GM18870 (cell line): ENCODE measurements around the gene ABI2.
"Not testable (repeated sequence)": the region's sequence is repeated elsewhere in the genome, so short reads cannot be mapped to it uniquely, and the experiment has no call there.

Experiments used
- ATAC-seq: cut with Tn5 transposase; IDR thresholded peaks from one replicate; pipeline ENCODE4 v1.9.1; 2021; ENCODE audit warnings: moderate library complexity; ENCODE audit not compliant: unreplicated experiment

The ABI2 gene

DNA sequence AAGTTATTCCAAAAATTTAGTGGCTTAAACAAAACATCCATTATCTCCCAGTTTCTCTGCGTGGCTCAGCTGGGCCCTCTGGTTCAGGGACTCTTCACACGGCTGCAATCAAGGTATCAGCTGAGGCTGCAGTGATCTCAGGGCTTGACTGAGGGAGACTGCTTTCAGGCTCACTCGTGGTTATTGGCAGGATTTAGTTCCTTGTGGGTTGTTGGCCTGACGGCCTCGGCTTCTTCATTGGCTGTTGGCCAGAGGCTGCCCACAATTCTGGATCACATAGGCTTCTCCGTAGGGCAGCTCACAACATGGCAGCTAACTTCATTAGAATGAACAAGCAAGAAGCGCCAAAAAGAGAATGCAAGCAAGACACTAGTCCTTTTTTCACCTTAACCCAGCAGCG is 90.1 kb downstream of the ABI2 start:
- ATAC-seq = no peak

DNA sequence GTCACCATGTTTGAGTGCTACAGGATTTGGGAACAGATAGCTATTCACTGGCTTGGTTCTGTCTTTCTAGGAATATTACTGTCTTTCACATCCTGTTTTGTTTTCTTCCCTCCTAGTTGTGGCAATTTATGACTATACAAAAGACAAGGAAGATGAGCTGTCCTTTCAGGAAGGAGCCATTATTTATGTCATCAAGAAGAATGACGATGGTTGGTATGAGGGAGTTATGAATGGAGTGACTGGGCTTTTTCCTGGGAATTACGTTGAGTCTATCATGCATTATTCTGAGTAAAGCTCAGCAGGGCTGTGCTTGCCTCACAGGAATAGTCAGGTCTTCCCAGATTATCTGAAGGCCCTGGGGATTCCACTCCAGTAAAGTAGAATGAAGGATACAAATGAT is 98.9 kb downstream of the ABI2 start:
- ATAC-seq = no peak

DNA sequence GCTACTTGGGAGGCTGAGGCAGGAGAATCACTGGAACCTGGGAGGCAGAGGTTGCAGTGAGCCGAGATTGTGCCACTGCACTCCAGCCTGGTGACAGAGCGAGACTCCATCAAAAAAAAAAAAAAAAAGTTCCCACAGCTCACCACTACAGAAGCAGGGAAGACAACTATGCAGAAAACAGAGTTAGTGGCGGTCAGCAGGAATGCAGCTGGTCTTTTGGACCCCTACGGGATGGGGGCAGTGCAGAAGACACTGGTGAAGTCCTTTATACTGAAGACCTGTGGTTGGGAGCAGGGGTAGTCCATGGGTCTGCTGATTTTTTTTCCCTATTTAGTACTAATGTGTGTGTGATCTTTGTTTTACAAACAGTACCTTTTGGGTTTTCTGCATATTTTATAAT is 101.4 kb downstream of the ABI2 start:
- ATAC-seq = not testable (repeated sequence)

DNA sequence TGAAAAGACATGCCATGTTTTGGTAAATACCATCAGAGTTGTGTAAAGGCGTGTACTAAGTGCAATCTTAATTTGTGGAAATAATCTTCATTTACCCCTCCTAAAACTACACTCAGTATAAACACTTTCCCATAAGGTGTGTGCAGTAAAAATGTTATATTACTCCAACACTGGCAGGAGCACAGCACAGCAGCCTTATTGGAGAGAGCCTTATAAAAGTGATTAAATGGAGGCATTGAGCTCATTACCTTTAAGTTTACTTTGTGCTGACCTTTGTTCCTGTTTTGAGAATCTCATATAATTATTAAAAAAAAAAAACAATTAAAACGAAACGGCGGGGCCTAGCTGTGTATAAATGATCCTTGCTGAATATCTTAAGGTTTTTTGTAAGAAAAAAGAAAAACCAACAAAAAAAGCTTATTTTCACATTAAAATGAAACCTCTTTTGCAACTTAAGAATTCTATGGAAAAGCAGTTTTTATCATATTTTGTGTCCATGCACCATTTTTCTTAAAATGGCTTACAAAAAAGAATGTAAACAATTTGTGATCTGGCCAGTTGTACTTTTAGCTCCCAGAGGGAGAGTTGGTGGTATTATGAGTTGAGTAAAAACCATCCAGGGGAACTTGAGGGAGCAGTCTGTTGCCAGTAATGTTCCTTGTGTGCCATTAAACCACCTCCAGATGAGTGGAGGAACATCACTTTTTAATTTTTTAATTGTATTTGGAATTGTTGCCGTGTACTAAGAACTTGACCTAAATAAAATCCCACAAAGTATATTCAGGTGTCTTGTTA is 103.4 kb downstream of the ABI2 start:
- ATAC-seq = no peak

DNA sequence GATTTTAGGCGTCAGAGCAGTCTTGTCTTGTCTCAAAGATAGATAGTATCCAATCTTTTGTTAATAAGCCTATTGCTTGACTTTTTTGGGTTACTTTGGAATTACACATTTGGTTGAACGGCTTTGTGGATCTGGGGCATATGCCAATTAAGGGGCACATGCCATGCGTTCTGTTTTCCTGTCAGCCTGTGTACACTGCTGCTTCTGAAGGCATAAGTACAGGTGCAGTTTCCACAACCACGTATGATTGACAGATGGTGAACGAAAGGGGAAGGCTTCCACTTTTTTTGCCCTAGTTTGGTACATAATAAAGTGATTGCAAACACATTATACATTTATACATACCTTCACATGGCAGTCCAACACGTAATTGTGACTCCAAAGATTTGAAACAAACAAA is 104.6 kb downstream of the ABI2 start:
- no peak for ATAC-seq

DNA sequence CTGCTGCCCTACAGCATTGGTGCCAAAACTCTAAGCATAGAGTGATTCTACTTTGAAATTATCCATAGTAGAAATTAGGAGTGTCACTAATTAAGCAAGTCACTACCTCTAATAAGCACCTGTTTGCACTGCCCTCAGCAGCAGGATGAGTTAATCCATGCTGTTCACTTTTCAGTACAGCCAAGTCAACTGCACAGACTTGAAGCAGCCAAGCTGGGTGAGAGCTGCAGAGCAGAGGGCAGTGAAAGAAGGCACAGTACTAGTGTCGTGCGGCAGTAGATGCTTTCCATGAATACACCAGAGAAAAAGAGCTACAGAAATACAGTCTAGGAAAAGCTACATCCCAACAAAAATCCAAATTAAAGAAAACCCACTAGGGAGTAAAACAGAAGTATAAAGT is 108.3 kb downstream of the ABI2 start:
- no peak for ATAC-seq

DNA sequence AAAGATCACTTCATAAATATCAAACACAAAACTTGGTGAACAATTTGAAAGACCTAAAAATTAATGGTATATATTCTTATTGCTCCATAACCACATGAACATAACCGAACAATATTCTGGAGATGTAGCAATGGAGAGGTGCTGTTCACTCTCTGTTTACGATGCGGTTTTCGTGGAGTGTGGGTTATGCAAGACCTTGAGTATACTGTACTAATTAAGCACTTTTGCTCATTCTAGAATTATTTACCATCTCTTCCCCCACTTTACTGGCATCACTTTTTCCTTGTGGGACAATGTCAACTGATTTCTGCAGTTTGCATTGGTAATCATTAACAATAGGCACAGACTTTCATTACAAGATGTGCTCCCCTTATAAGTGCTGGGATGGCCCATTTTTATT is 109.3 kb downstream of the ABI2 start:
- no peak for ATAC-seq

DNA sequence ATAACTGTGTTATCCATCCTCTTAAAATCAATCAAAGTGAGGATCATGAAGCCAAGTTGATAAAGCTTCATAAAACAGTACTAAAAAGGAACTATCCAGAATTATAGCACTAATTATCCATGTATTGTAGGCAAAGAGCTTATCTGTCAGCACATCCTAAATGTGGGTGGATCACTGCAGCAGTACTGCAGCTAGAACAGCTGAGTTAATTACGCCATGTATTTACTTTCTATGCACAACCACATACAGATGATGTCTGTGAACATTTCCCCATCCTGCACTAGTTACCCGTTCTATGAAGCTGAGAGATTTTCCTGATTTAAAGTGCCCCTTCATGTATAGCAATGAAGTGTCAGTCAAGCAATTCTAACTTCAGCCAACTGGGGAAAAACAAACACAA is 110.3 kb downstream of the ABI2 start:
- ATAC-seq = no peak

DNA sequence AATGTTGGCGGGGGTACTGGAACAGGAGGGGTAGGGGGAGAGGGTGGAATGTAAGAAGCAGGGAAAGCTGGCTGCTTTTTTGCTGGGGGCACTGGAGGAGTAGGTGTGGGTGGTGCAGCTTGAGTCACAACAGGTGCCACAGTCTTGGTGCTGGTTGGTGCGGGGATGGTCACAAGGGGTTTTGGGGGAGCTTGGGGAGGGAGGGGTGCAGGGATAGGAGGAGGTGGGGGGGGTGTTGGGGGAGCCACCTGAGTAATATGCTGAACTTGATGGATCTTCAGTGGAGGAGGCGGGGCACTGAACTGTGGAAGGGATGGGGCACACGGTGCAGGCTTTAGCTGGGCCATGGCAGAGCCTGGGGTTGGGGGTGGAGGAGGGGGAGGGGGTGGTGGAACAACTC is 112.5 kb downstream of the ABI2 start:
- ATAC-seq = no peak

DNA sequence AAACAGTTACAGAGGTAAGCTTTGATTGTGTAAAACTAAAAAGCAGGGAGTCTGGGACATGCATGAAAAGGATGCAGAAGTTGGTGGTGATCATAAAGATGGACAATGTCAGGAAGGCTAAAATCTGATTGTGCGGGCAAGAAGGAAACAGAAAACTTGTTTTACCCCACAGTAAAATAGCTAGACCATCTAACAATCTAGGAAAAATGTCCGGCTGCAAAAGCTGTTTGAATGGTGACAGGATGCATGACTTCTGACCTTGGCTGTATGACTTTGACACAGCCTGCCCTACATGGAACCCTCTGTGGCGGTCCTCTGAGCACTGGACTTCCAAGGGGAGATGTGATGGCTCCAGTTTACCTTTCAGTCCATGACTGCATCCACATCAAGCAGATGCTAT is 113.3 kb downstream of the ABI2 start:
- ATAC-seq = no peak

DNA sequence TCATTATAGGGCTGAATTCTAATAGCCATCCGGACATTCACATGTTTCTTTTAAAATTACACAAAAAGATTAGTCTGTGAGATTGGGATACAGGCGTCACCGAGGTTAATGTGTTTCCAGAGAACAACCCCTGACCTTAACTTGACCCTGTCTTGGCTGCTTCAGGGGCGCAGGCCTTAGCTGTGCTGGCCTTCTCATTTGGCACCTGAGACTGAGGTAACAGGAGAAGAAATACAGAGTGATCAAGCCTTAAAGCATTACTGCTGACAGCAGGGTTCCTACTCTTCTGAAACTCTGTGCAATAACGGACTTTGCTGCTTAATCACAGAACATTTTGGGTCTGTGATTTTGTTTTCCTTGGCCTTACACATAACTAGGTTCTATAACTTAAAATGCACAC is 114.3 kb downstream of the ABI2 start:
- no peak for ATAC-seq

DNA sequence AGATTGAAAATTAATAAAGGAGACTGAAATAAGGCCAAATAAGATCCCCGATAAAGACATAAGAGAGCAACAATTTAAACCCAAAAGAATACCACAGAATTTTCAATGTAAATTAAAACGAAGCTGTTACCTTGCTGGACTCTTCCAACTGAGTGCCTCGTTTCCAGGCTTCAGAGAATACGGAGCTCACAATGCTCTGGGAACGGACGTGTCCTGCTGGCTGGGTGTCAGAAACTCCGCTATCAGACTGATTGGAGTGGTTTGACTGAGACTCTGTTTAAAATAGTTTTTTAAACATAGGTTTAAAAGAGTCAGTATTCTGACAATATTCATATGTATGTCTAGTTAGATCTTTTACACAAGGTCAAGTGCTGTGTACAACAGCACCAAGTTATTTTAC is 116.5 kb downstream of the ABI2 start:
- no peak for ATAC-seq

DNA sequence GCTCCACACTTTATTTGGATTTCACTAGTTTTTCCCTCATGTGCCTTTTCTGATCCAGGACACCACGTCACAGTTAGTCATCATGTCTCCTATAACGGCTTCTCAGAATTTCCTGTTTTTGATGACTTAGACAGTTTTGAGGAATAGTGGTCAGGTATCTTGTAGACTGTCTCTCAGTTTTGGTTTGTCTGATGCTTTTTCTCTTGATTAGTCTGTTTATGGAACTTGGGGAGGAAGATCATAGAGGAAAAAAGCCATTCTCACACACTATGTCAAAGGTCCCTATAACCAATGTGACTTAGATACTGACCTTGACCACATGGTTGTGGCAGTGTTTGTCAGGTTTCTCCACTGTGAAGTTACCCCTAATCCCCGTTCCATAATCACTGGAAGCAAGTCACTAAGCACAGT is 117.9 kb downstream of the ABI2 start:
- no peak for ATAC-seq

DNA sequence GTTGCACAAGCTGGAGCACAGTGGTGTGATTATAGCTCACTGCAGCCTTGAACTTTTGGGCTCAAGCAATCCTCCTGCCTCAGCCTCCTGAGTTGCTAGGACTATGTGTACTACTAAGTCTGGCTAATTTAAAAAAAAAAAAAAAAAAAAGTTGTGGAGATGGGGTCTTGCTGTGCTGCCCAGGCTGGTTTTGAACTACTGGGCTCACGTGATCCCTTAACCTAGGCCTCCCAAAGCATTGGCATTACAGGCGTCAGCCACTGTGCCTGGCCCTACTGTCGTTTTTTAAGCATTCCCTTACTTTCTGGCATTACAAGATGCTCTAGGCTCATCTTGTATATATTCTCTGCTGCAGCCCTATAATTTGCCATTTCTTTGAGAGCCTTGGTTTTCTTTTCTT is 118.6 kb downstream of the ABI2 start:
- no peak for ATAC-seq

DNA sequence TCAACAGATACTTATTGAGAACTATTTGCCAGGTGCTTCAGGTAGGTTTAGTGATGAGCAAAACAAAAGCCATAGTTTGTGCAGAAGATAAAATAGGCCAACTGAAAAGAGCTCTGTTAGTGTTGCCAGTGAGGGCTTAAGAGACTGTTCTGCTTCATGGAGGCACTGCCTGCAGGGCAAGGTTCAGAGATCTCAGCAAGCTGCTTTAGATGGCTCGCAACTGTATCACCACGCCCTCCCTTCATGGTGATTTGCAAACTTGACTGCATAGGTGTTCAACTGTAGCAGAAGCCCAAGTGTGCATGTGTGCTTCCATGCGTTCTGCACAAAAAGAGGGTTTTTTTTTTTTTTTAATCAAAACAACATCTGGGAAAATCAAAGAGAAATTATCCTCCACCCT is 122.4 kb downstream of the ABI2 start:
- ATAC-seq = no peak

DNA sequence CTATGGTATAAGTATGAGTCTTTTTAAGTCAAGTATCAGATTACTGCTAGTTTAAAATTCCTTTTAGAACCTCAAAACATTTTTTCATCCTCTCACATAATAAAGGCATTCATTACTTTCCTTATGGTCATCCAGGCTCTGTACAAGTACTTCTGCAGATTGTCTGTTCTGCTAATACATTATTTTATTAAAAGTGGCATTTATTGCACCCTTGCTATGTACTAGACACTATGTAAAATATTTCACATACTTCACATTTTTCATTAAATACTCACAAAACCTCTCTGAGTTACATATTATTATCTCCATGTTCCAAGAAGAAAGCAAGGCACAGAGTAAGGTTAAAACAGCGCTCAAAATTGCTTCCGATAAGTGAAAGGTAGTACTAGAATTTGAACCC is 122.8 kb downstream of the ABI2 start:
- ATAC-seq = no peak

DNA sequence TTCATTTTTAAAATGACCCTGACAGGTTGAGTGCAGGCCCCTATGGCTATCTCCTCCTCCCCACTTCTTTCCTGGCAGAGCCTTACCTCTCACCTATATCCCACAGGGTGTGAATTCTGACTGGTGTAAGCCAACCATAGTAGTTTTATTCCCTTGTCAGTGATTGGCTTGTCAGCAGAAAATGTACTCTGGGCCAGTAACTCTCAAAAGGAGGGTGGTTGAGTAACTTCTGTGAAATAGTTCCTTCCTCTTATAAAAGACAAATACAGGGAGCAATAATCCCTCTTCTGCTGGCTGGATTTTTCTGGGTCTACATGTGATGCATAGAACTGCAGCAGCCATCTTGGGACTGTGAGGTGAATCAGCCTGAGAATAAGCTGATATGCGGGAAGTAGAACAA is 123.5 kb downstream of the ABI2 start:
- ATAC-seq = no peak

DNA sequence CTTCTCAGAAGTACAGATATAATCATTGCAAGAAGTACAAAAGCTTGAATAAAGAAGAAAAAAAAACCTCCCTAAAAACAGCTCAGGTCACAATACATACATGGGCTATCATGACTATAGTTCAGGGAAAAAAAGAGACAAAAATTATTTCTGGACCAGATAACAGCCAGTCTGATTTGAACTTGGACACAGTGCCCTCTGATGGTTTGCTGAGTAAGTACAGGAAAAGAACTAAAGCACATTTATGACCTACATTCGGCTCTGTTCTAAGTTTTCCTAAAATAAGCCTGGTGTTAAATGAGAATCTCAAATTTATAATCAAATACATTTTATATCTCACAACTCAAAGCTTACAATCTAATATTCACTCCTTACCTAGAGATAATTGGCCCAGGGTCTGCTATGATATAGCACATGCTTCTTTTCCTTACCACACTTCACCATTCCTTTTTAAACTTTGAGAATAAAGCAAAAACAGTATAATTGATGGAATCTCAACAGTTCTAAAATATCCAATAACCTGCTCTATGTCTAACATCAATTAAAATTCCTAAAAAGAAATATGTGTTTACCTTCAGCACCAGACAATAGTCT is 125.8 kb downstream of the ABI2 start:
- ATAC-seq = no peak

DNA sequence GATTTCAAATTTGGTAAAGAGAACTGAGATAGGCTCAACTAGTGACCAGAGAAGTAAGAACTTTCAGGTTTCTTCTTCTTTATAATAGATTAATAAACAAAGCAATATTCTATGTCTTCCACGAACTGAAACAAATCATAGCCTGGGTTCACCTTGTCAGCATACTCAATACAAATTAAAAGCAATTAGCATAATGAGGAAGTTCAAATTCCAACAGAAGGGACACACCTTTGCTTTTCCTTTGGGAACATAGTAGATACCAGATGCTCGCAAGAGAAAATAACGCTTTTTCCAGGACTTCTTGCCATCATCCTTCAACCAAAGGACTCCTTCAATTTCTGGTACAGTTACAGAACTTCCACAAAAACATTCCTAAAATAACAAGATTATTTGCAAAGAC is 127.0 kb downstream of the ABI2 start:
- ATAC-seq = no peak

DNA sequence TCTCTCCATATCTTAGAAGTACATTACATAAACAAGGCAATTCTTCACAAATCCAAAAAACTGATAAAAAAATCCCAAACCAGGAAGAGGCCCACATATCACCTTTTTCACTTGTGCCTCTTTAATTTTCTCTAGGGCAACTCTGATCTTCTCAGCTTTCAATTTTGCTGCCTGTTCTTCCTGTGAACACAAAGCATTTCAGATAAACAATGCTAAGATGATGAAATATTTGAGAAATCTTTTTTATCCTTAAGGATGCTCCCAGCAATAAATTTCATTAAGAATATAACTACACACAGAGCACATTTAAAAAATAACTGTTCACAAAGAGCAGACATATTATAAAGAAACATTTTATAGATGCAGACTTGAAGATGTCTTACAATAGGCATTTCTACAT is 133.6 kb downstream of the ABI2 start:
- ATAC-seq = no peak

DNA sequence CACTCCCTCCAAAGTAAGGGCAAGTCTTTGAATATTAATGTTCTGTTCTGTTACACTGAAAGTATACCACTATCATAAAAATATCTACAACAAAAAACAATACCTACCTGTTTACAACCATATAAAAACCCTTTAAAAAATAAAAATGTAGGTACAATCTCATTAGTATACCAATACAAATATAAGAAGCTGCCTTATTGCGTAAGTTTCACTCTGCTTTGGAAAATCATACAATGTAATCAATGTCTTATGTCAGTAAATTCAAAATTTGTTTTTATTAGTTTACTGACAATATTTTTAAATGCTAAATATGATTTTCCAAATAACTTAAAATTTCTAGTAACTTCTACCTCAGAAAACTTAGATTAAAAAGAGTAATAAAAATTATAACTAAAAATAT is 134.1 kb downstream of the ABI2 start:
- ATAC-seq = no peak

DNA sequence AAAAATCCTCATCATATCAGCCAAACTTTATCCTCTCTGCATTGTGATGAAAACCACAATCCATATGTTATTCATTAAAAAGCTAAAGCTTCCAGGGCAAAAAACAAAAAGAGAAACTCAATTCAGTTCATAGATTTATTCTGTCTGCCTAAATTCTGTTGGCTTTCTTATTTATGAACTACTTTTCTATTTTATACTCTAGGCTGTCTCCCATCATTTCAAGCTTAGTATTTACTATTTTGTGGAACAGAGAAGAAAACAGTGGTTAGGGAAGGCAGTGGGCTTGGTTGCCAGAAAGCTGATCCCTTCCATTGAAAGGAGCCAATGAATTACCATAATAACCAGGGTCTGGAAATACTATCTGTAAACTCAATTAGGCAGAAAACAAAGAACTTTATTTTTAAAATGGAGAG is 135.1 kb downstream of the ABI2 start:
- no peak for ATAC-seq

DNA sequence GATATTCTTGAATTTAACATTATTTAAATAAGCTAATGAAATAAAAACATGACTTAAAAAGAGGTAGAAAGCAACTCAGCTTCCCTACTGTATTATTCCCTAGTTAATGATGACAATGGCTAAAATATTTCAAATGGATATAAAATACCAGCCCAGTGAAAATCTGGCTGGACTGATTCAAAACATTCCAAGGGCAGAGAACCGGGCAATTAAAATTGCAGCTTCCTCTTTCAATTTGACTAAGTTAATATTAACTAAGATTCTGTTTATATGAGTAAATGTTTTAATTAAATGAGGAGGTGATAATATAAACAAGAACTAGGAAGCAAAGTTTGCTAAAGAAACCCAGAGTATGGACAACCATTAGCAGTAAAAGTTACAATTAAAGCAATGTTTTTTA is 141.4 kb downstream of the ABI2 start:
- ATAC-seq = no peak
